Vagina (tissue), 2 donors: ENCODE data around the gene NIF3L1.

Experiments used
- POLR2AphosphoS5 ChIP-seq, 2 donors: sonication (generic); formaldehyde crosslinking; IDR thresholded peaks; one replicate each; pipeline ENCODE4 v1.9.0; 2017; ENCODE audit warnings: antibody characterized with exemption in 2 of 2, mild to moderate bottlenecking in 2 of 2, low read depth in 1 of 2; ENCODE audit not compliant: insufficient read depth in 1 of 2
- TF ChIP-seq, protein P1 (sequence below), 3 experiments: fragments of 450-650 bp in 2 of 3; fragments of 200-600 bp in 1 of 3; sonication (generic) in 1 of 3; IDR thresholded peaks; one replicate each; pipeline ENCODE4 v1.5.1; 2017 to 2019; ENCODE audit warnings: antibody characterized with exemption in 3 of 3, mild to moderate bottlenecking in 2 of 3, moderate library complexity in 2 of 3

DNA sequence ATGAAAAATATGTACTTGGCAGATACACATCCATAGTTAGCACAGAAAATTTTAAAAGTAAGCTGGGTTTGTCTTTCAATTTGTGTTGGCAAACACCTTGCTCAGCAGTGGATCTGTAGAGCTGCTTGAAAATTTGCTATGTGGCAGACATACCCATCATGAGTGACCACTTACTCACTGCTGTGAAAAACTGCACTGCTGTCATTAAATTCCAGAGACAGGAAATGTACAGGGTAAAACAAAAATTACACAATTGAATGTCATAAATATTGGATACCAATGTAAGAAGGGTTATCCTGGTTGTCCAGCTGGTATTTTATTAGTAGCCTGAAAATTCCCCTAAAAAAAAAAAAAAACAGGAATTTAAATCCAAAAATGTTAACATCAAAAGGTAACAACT lies 24.5 kb downstream of the NIF3L1 start:
- TF ChIP-seq, protein P1, sequence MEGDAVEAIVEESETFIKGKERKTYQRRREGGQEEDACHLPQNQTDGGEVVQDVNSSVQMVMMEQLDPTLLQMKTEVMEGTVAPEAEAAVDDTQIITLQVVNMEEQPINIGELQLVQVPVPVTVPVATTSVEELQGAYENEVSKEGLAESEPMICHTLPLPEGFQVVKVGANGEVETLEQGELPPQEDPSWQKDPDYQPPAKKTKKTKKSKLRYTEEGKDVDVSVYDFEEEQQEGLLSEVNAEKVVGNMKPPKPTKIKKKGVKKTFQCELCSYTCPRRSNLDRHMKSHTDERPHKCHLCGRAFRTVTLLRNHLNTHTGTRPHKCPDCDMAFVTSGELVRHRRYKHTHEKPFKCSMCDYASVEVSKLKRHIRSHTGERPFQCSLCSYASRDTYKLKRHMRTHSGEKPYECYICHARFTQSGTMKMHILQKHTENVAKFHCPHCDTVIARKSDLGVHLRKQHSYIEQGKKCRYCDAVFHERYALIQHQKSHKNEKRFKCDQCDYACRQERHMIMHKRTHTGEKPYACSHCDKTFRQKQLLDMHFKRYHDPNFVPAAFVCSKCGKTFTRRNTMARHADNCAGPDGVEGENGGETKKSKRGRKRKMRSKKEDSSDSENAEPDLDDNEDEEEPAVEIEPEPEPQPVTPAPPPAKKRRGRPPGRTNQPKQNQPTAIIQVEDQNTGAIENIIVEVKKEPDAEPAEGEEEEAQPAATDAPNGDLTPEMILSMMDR (IDR thresholded peaks at IDR 0.05): no peak
- no peak for TF ChIP-seq POLR2AphosphoS5 (IDR thresholded peaks at IDR 0.05; ENCODE audit: insufficient read depth in 1 of 2, low read depth in 1 of 2)
